Measurements from ENCODE around the gene DCUN1D1.

GRCh38 chr3:182914341-182914740 is 66.0 kb downstream of the DCUN1D1 start:
- TF ChIP-seq GLIS3 (CRISPR knock-in tag; IDR thresholded peaks at IDR 0.05): no peak
- TF ChIP-seq TOX (CRISPR knock-in tag; IDR thresholded peaks at IDR 0.05; ENCODE audit: borderline replicate concordance): no peak
- no peak for TF ChIP-seq ZFP30 (CRISPR knock-in tag; IDR thresholded peaks at IDR 0.05)
- TF ChIP-seq ZFP3 (CRISPR knock-in tag; IDR thresholded peaks at IDR 0.05): no peak
- TF ChIP-seq ZNF565 (CRISPR knock-in tag; conservative IDR thresholded peaks at IDR 0.05; ENCODE audit: low read depth): no peak
- TF ChIP-seq TCF4 (CRISPR knock-in tag; IDR thresholded peaks at IDR 0.05; ENCODE audit: borderline replicate concordance): no peak
- no peak for TF ChIP-seq PATZ1 (CRISPR knock-in tag; IDR thresholded peaks at IDR 0.05; ENCODE audit: borderline replicate concordance)
- no peak for TF ChIP-seq ARNTL (CRISPR knock-in tag; IDR thresholded peaks at IDR 0.05; ENCODE audit: borderline replicate concordance, low read depth)

Measured in SK-N-SH treated with all-trans-retinoic acid at 6 μM for 48 hours (cell line).